ENCODE data around the gene HOXC6.

GRCh38 chr12:54005531-54005852 lies 22.7 kb upstream of the HOXC6 start:
- TF ChIP-seq CTCF (IDR thresholded peaks at IDR 0.05) (no peak), POLR2A (IDR thresholded peaks at IDR 0.05) (no peak), POLR2AphosphoS5 (IDR thresholded peaks at IDR 0.05; ENCODE audit: insufficient read depth in 1 of 2, low read depth in 1 of 2) (no peak)
